ELF-1 (cell line): ENCODE data around the gene KIF26A.

ENCODE experiments used
- DNase-seq: peaks from one replicate; pipeline ENCODE4 v3.0.0-alpha.2; 2016; ENCODE audit warnings: low read depth, low spot score

KIF26A gene

GRCh38 chr14:104191409-104191997 is 53.1 kb downstream of the KIF26A start:
- no peak for DNase-seq

DNA sequence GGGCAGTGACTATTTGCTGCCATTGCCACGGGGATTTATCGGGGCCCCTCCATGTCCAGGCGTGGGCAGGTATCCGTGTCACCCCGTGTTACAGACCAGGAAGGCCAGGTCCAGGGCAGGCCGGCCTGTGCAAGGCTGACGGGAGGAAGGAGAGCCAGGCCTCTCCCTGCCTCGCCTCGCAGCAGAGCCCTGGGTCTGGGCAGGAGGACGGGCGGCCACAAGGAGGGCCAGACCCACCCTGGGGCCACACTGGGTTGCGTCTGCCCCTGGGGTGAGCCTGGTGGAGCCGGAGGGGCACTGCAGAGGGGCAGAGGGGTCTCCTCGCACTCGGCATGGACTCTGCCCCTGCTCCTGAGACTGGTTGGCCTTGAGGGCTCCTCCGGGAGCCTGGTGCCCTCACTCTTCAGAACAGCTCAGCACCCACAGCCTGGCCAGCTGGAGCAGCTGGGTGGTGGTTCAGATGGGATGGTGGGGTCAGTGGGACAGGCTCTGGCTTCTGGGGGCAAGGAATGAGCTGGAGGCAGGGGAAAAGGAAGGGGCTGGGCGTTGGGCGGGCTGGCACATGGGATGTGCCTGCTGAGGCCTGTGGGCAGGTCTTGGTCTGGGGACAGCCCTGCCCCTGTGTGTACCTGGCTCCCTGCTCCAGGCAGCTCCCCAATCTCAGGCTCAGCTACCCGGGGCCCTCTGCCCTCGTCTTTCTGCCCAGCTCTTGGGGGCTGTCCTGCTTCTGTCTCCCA is 53.9 kb downstream of the KIF26A start:
- DNase-seq = no peak

- no peak for DNase-seq
Observed at GRCh38 chr14:104192883-104193245, 54.5 kb downstream of the KIF26A start.

- no peak for DNase-seq
Observed at GRCh38 chr14:104194016-104194415, 55.6 kb downstream of the KIF26A start.

DNA sequence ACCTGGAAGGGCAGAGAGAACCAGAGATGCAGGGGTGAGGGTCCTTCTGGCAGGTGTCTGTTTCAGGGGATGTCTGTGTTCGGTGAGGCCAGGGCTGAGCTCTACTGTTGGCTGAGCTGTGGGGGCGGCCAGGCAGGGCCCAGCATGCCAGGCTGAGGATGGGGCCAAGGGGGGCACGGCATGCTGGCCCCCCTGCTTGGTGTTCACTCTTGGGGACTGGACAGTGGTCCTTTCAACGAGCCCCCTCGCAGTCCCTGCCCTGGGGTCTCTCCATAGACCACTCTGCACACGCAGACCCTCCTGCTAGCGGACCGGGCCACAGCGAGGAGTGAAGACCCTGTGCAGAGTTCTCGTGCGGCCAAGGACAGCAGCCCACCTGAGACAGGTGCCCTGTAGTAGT is 56.3 kb downstream of the KIF26A start:
- DNase-seq = no peak

- no peak for DNase-seq
Observed at GRCh38 chr14:104195361-104195760, 57.0 kb downstream of the KIF26A start.

- peak; percentile 33 for DNase-seq
Observed at GRCh38 chr14:104195878-104196277, 57.5 kb downstream of the KIF26A start.

- no peak for DNase-seq
Observed at GRCh38 chr14:104196461-104197140, 58.2 kb downstream of the KIF26A start.

GRCh38 chr14:104197449-104198247 is 59.3 kb downstream of the KIF26A start:
- DNase-seq = no peak

- DNase-seq = no peak
Observed at GRCh38 chr14:104199266-104199895, 61.0 kb downstream of the KIF26A start.

- DNase-seq = no peak
Observed at GRCh38 chr14:104200106-104200505, 61.7 kb downstream of the KIF26A start.

GRCh38 chr14:104200591-104200990 is 62.2 kb downstream of the KIF26A start:
- no peak for DNase-seq

GRCh38 chr14:104201063-104201462 is 62.7 kb downstream of the KIF26A start:
- no peak for DNase-seq

GRCh38 chr14:104201496-104201895 is 63.1 kb downstream of the KIF26A start:
- no peak for DNase-seq

- no peak for DNase-seq
Observed at GRCh38 chr14:104202259-104203070, 64.1 kb downstream of the KIF26A start.

DNA sequence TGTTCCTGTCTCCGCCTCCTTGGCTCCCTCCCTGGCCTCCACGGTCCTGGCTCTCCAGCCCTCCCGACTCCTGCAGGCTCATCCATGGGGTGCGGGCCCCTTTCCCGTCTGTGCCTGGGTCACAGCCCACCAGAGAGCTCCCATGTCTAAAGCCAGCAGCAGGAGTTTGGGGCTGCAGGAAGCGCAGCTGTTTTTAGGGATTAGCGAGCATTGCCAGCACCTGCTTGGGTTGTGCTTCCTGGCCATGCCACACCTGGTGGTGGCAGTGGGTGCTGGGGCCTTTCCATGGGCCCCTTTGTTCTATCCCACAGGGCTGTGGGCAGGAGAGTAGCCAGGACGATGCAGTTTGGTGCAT is 64.7 kb downstream of the KIF26A start:
- no peak for DNase-seq

- DNase-seq = no peak
Observed at GRCh38 chr14:104204660-104205149, 66.3 kb downstream of the KIF26A start.

DNA sequence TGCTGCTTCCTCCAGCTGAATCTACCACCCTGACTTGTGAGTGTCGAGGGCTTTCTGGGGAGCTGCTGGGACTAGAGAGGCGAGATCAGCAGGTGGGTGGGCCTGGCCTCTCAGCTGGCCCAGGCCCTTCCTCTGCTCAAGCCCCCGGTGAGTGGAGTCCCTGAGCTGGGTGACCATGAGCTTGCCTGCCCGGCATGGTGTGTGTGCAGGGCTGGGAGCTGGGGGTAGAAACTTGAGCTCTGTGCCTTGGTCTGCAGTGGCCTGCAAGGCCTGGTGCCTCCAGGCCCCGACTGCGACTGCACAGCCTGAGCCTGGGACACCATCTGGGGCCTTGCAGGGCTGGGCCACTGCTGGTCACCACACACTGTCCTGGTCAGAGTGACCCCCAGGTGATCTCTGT is 67.4 kb downstream of the KIF26A start:
- DNase-seq = no peak

DNA sequence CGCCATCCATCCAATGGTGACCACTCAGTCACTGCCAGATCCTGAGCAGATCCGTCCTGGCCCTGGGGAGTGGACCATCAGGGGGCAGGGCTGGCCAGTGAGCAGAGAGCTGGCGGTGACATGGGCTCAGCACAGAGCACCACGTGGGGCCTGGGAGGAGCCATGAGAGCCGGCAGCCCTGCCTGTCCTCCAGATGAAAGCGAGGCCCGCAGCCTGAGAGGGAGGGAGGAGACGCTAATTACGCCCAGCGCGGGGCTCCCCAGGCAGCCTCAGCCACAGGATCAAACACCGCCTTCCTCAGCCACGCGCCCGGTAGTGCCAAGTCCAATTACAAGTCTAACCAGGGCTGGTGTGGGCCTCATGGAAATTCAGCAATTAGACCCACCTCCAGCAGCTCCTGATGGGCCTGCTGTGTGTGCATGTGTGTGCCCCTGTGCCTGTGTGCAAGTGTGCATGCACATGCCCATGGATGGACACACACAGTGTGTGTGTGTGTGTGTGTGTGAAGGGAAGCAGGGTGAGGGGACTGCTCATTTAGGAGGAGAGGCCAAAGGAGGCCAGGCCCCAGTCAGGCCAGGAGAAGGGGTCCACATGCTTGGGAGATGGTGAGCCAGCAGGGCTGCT is 68.0 kb downstream of the KIF26A start:
- DNase-seq = peak; percentile 91
